HG02840 (cell line): ENCODE results near the gene SCAMP5.
A peak's percentile ranks its signal among the peaks of the same experiment; 100 is the strongest.

Experiments used
- ATAC-seq: cut with Tn5 transposase; IDR thresholded peaks from one replicate; pipeline ENCODE4 v1.9.1; 2021; ENCODE audit warnings: mild to moderate bottlenecking, moderate library complexity, moderate number of reproducible peaks; ENCODE audit not compliant: unreplicated experiment, low FRiP score

Gene SCAMP5, protein sequence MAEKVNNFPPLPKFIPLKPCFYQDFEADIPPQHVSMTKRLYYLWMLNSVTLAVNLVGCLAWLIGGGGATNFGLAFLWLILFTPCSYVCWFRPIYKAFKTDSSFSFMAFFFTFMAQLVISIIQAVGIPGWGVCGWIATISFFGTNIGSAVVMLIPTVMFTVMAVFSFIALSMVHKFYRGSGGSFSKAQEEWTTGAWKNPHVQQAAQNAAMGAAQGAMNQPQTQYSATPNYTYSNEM

GRCh38 chr15:74995182-74995778 lies at the start of gene SCAMP5:
SCAMP5 (plus strand) TSS chr15:74995563; CDS start chr15:75011840, 16,277 bp downstream.
- ATAC-seq = peak; percentile 75

- ATAC-seq = no peak
These were observed 45.1 kb upstream of the SCAMP5 start for GRCh38 chr15:74950078-74950908.

GRCh38 chr15:74951006-74951405 lies 44.4 kb upstream of the SCAMP5 start:
- no peak for ATAC-seq

DNA sequence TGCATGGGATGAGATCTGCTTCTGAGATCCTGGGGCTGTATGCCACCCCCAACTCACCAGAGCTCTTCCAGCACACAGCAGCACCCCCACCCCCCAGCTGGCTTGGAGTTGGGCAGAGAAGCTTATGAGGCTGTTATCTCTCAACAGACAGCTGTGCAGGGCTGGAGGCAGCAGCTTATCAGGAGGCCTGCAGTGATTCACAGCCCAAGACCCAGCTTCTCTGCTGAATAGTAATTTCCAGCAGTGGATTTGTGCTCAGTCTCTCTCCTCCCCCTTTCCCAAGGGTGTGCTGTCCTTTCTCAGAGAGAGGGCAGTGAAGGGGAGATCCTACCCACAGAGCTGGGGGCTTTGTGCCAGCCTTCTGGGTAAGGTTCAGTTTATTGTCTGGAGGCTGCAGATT lies 40.8 kb upstream of the SCAMP5 start:
- no peak for ATAC-seq

DNA sequence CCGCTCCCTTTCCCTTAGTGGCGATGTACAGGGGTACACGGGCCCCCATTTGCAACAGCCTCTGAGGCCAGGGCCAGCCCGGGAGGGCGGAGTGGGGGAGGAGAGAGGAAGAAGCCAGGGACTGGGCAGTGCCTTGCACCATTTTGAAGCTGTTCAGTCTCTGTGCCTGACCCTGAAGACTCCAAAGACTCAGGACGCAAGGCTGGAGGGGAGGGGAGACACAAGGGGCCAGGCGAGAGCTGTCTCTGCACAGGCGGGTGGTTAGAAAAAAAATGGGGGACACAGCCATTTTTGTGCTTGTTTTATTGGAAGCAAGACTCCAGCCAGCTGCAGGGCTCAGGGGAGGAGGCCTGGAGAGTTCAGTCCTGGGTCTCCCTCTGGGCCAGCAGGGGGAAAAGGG lies 40.3 kb upstream of the SCAMP5 start:
- no peak for ATAC-seq

DNA sequence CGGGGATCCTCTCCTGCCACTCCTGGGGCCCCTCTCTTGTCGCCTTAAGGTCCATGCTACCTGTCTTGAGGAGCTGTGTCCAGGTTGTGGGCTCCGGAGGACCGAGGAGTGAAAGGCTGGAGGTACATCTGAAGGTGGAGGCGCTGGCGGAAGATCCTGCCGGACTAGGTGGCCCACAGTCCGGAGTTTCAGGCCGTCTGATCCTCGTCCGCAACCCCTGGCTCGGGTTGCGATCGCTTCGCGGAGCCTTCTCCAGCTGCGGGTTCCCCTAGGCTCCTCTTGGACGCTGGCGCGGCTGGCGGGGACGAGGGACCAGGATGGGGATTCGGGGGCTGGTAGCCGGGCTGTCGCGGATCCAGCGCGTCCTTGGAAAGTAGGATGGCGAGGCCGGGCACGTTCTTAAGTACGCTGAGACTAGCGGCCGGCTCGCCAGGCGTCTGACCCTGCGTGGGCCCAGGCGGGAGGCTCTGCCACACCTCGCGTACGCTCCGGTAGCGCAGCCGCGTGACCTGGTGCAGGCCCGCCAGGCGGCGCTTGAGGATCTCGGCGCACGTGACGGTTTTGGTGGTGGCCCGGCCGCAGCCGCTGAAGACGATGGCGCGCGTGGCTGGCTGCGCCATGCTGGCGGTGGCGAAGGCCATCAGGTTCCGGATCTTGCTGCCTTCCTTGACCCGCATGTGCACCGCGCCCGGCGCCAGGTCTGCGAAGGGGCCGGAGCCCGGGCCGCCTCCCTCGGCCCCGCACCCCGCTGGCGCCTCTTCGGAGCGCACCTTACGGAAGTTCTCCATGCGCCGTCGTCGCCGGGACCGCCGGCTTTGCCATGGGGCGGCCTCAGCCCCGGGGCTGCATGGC lies 39.3 kb upstream of the SCAMP5 start:
- ATAC-seq = peak; percentile 36

DNA sequence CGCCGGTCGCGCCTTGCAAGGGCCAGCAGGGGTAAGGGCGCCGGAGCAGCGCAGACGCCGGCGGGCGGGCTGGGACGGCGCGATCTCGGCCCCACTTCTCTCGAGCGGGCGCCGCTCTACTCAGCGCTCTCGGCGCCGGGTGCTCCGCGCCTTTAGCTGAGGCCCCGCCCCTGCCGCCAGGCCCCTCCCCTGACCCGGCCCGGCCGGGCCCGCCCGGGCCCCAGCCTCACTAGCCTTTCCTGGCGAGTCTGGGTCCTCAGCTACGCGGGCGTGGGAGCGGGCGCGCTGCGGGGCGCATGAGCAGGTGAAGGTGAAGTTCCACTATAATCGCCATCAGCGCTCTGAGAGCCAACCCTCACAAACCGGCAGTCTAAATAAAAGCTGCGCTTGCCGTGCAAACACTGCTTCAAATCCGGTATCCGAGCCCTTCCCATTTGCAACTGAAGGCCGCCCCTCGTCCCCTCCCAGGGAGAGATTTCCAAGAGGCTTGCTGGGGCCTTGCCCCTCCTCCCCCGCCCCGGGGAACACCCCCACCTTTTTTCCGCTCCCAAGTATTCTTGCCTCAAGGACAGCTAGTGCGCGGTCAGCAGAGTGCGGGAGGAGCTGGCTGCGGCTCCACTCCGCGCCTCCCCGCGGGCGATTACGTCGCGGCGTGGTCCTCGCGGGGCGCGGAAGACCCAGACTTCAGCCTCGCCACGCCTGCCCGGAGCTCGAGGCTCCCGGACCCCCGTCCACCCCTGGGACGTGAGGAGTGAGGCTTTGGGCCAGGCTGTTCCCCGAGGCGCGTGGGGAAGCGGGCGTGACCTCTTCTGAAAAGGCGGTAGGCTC lies 38.5 kb upstream of the SCAMP5 start, which contains the start of gene RPP25:
RPP25 (minus strand) TSS at position 125 of the 828 bp plus-strand sequence. CDS start 189 bp downstream, outside the sequence.
- ATAC-seq = peak; percentile 72

DNA sequence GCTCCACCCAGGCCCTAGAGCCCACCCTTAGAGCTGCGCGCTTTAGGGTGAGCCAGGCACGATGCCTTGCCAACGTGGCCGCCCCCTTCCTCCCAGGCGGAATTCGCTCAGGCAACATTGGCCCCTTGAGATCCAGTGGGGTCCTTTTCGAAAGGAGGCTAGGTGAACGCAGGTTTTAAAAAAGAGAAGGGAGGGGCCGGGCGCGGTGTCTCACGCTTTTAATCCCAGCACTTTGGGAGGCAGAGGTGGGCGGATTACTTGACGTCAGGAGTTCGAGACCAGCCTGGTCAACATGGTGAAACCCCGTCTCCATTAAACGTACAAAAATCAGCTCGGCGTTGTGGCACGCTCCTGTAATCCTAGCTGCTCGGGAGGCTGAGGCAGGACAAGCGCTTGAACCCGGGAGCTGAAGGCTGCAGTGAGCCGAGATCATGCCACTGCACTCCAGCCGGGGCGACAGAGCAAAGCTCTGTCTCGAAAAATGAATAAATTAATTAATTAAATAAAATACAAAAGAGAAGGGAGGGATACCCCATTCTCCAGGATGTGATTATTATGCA lies 37.8 kb upstream of the SCAMP5 start:
- no peak for ATAC-seq

DNA sequence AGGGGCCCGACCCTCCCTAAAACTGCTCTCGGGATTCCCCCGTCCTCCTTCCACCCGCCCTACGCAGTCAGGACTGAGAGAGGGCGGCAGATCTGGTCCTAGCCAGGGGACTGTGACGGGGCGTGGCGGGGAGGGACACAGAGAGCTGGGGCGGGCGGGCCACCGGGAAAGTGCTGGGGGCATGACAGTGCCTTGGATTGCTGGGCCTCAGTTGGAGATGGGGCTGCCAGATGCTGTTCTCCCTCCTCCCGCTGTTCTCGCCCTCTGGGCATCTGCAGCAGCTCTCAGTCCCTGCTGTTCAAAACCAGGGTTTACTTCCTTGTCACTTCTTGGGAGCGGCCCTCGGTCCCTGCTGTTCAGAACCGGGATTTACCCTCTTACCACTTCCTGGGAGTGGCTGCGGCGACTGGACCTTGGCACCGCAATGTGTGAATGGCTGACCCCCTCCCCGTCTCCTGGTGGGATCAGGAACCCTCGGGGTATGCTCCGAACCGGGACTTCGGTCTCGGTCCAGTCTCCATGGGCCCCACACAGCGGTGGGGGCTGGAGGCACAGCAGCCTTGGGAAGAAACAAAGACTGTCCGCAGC lies 36.9 kb upstream of the SCAMP5 start:
- ATAC-seq = no peak

DNA sequence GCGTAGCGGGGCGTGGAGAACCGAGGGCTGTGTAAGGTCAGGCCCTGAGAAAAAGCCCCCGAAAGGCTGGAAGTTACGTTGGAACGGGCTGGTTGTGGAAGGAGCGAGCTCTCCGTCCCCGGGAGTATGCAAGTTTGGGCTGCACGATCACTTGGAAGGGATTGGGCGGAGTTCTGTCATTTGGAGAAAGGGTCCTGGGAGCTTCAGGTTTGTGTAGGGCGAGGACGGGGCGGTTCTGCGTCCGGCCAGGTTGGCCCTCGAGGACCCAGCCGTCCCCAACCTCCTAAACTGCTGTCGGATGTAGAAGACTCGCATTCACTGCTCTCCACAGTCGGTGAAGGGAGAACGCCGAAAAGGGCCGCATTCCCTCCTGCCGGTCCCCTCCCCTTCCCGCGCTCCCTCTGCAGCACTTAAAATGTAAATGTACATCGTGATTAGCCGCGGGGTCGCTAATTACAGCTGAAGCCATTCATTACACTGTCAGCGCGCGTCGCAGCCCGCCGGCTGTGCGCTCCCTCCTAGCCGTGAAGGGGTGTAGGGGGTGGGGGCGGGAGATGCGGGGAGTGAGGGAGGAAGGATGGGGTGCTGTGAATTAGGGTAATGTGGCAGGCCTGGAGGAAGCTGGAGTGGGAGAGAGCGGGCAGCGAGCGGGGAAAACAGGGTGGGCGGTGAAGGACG lies 36.3 kb upstream of the SCAMP5 start:
- no peak for ATAC-seq

- no peak for ATAC-seq
These were observed 35.8 kb upstream of the SCAMP5 start for GRCh38 chr15:74959586-74959939.

GRCh38 chr15:74960286-74960685 lies 35.1 kb upstream of the SCAMP5 start:
- ATAC-seq = no peak

GRCh38 chr15:74960995-74961588 lies 34.3 kb upstream of the SCAMP5 start:
- no peak for ATAC-seq

- no peak for ATAC-seq
These were observed 33.7 kb upstream of the SCAMP5 start for GRCh38 chr15:74961616-74962015.

DNA sequence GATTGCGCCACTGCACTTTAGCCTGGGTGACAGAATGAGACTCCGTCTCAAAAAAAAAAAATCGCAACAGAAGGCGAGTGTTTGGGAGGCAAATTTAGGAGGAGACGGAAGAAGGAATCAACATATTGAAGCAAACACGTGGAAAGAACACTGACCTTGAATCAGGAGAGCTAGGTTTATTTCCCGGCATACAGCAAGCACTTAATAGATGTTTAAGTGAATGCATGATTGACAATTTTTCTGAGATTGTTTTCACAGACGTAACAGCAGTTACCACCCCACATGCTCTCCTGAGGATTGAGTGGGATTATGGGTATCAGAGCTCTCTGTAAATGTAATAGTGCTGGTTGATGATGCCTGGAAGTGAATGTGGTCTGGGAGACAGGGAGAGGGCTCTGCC lies 33.1 kb upstream of the SCAMP5 start:
- no peak for ATAC-seq

- ATAC-seq = no peak
These were observed 32.7 kb upstream of the SCAMP5 start for GRCh38 chr15:74962671-74963070.

GRCh38 chr15:74963213-74963612 lies 32.1 kb upstream of the SCAMP5 start:
- ATAC-seq = no peak

- ATAC-seq = no peak
These were observed 30.6 kb upstream of the SCAMP5 start for GRCh38 chr15:74964794-74965193.
